Activated naive CD8-positive, alpha-beta T cell treated with anti-CD3 and anti-CD28 coated beads, Interleukin-2, amount 50 U/mL, for 16 hours (primary cell): Measurements from ENCODE around the gene GPR153.

Source experiments
- DNase-seq: peaks from one replicate; pipeline ENCODE4 v3.0.0-alpha.2; 2020; ENCODE audit warnings: low read depth, low spot score

The GPR153 gene

DNA sequence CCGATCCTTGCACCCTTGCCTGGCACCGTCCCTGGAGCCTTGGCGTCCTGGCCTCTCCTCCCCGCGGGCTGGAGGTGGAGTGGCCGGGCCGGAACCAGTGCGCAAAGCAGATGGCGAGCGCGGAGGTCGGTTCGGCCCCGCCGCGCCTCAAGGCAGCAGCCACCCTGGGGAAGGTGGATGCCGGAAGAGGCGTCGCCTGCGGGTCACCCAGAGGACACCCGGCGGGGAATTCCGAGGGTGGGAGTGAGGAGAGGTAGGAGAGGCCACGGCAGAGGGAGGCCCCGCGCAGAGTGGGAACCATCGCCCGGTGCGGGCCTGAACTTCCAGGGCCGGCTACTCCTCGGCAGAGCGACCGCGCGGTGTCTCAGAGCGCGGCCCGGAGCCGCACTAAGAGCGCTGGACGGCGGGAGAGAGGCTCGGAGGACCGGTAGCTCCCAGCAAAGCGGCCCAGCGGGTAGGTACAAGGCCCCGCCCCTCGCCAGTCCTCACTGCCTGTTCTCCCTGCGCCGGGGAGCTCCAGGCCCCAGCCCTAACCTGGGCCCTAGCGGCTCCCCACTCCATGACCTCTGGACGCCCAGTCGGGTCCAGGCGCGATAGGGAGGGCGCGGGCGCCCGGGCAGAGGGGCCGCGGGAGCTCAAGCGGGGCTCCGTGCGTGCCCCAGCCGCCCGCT lies 54.9 kb downstream of the GPR153 start, which contains the start of gene RNF207:
Gene RNF207, plus strand, starts transcription at position 271 of the 671 bp plus-strand sequence. CDS start 417 bp downstream, outside the sequence.
- DNase-seq = no peak

DNA sequence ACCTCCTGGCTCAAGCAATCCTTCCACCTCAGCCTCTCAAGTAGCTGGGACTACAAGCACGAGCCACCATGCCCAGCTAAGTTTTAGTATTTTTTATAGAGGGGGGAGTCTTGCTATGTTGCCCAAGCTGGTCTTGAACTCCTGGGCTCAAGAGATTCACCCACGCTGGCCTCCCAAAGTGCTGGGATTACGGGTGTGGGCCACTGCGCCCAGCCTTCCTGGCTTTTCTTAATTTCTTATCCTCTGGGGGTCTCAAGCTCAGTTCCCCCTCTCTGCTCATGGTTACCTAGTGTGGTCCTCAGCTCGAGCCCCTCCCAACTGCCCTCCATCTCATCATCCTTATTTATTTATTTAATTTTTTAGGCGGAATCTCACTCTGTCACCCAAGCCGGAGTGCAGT lies 58.6 kb downstream of the GPR153 start:
- no peak for DNase-seq

DNA sequence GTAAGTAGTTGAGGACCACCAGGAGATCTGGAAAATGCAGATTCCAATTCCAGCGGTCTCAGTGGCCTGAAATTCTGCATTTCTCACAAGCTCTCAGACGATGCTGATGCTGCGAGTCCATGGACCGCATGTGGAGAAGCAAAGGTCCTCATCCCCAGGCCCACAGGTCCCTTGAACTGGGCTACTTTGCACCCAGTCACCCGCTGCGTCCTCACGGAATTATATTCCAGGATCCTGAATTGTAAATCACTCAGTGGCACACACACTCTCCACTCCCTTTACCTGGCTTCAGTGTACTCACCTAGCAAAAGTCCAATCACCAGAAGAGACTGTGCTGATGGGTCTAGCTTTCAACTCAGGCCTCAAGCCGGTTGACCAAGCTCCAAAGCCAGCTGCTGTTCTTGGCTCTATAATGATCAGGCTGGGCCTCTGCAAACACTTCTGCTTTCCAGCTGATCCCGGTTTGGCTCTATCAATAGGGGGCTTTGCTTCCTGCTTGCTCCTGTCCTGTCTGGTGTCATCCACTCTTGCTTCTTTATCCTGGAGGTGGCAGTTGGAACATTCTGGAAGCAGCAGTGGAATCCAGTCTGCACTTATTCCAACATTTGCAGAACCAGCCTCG lies 60.6 kb downstream of the GPR153 start:
- no peak for DNase-seq

DNA sequence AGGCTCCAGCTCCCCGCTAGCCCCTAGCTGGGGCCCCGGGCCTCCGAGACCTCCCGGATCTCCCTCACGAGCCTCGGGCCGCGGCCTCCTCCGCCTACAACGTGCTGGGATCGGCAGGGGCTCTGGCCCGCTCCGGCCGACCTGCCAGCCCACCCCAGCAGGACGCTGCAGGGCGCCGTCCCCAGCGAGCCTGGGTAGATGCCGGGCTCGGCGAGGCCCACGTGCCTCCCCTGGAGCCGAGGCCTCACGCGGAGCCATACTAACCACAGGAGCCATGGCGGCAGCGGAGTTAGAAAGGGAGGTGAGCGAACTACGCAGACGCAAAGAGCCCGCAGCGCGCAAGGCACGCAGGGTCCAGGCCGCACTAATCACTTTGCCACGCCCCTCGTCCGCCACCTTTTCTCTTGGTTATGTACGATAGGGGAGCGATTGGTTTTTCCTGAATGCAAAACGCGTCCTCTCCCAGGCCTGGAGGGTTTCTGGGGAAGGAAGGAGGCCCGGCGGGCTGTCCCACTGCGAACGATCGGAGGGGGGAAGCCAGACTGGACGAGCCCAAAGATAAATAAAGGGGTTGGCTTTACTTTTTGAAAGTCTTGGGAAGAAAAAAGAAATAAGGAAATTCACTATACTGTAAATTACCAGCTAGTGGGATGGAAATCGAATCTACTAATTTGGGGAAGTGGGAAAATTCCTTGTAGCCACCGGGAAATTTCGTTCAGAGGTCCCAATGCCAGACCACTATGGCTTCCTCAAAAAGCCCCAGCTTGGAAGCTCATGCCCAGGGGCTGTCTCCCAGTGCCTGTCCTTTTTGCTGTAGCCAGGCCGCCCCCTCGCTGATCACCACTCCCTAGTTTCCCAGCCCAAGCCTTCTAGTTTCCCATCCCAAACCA lies 61.4 kb downstream of the GPR153 start, which contains the start of gene RPL22:
Gene RPL22, minus strand, starts transcription at position 298 of the 890 bp plus-strand sequence. Its CDS starts 22 bp downstream, at position 276.
- DNase-seq = peak; percentile 95

DNA sequence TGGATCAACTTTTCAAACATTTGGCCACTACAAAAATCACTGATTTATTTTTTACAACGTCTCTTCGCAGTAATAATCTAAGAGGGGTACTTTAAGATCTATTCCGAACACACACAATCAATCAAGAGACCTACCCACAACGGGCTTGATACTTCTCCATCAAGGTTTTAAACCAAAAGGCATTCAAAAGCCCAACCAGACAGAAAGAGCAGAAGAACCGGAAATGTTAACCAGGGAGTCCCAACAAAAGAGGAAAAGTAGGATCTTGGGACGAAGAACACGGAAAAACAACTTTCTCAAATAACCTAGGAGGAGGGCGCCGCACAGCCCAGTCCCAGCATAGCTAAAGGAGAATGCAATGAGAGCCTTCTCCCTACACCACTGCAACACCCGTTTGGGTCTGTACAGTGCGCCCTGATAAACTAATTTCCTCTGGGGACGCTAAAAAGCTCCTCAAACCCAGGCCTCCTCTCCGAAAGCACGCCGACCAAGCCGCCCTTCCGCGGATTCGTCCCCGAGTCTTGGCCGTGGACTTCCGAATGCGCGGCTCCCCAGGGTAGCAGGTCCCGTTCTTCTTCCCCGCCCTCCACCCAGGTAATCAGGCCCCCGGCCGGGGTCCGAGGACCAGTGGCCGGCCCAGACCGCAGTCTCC lies 62.1 kb downstream of the GPR153 start:
- DNase-seq = no peak

DNA sequence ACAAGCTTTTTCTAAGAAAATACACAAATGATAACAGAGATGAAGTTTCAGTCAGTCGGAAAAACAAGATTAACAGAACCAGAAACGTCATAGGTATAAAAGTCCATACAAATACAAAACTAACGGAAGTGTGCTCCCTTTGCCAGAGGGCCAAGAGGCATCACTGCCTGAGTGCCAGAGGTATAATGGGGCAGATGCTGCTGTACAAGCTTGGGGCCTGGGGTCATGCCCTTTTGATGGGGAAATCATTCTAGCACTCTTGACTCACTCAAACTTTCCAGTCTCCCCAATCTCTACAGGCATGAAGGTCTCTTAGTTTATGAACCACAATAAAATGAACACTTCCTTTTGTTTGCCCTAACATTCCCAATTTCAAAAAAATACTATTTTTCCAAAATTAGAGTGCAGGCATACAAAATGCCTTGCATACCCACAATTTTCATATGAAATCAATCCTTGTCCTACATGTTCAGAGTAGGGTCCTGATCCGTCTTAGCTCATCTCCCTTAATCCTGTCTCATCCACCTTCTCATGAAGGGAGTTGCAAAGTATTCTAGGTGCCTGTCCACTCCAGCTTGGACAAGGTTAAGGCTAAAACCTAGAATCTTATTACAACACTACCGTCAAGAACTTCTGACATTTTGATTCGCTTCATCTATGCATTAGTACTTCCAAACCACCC lies 63.0 kb downstream of the GPR153 start:
- no peak for DNase-seq
